GM12891 (cell line): ENCODE measurements around the gene MMRN2.

Experiments
- POLR2A ChIP-seq: IDR thresholded peaks from 2 replicates; pipeline ENCODE4 v1.6.1; 2011; ENCODE audit warnings: low read depth, low read length, control low read depth
- POLR2AphosphoS5 ChIP-seq: IDR thresholded peaks from 2 replicates; pipeline ENCODE4 v1.6.1; 2011; ENCODE audit warnings: low read depth, low read length, control low read depth
- POU2F2 ChIP-seq: IDR thresholded peaks from 2 replicates; pipeline ENCODE4 v1.6.1; 2011; ENCODE audit warnings: low read depth, mild to moderate bottlenecking, control low read depth, low read length, moderate library complexity
- SPI1 ChIP-seq: IDR thresholded peaks from 2 replicates; pipeline ENCODE4 v1.6.1; 2011; ENCODE audit warnings: low read depth, low read length, control low read depth
- TAF1 ChIP-seq: IDR thresholded peaks from 2 replicates; pipeline ENCODE4 v1.6.1; 2011; ENCODE audit warnings: low read depth, low read length, control low read depth

- TF ChIP-seq POLR2A = no peak
- no peak for TF ChIP-seq POLR2AphosphoS5
- TF ChIP-seq POU2F2 = no peak
- TF ChIP-seq TAF1 = no peak
- no peak for TF ChIP-seq SPI1
Measured at GRCh38 chr10:86950349-86950748, 7.1 kb downstream of the MMRN2 start.
